HepG2 (cell line): Measurements from ENCODE around the gene DNAJC11.

Experiments used
- CEBPB ChIP-seq: IDR thresholded peaks from 2 replicates; pipeline ENCODE4 v1.6.1; 2011; ENCODE audit warnings: low read depth, low read length, improper control_type of control experiment, borderline replicate concordance
- CTCF ChIP-seq: sonication (generic); formaldehyde crosslinking; IDR thresholded peaks from 2 replicates; pipeline ENCODE4 v1.5.0; 2020; ENCODE audit warnings: mild to moderate bottlenecking, missing genetic modification reagents, moderate library complexity
- EEA1 ChIP-seq: sonication (generic); formaldehyde crosslinking; IDR thresholded peaks from 2 replicates; pipeline ENCODE4 v1.5.1; 2020; ENCODE audit warnings: mild to moderate bottlenecking, missing genetic modification reagents, borderline replicate concordance
- EZH2 ChIP-seq: conservative IDR thresholded peaks from 2 replicates; pipeline ENCODE4 v1.6.1; 2012; ENCODE audit warnings: mild to moderate bottlenecking, low read depth, low read length, moderate library complexity
- JUNB ChIP-seq: sonication (generic); formaldehyde crosslinking; IDR thresholded peaks from 2 replicates; pipeline ENCODE4 v1.8.0; 2022; ENCODE audit warnings: missing genetic modification reagents, mild to moderate bottlenecking, borderline replicate concordance
- MZF1 ChIP-seq: sonication (generic); formaldehyde crosslinking; IDR thresholded peaks from 2 replicates; pipeline ENCODE4 v1.8.1; 2023; ENCODE audit warnings: mild to moderate bottlenecking, missing genetic modification reagents, borderline replicate concordance
- RAD21 ChIP-seq: fragments of 450-650 bp; formaldehyde crosslinking; IDR thresholded peaks from 2 replicates; pipeline ENCODE4 v1.5.0; 2020; ENCODE audit warnings: mild to moderate bottlenecking
- RCOR2 ChIP-seq: IDR thresholded peaks from 2 replicates; pipeline ENCODE4 v1.6.1; 2016; ENCODE audit warnings: missing biosample characterization, missing genetic modification reagents
- SMAD3 ChIP-seq: sonication (generic); formaldehyde crosslinking; IDR thresholded peaks from 2 replicates; pipeline ENCODE4 v1.4.0; 2020; ENCODE audit warnings: missing genetic modification reagents
- TCF7 ChIP-seq: sonication (generic); IDR thresholded peaks from 2 replicates; pipeline ENCODE4 v1.6.1; 2016; ENCODE audit warnings: antibody characterized with exemption, low read depth
- USF2 ChIP-seq, 2 experiments: sonication (generic) in 1 of 2; formaldehyde crosslinking in 1 of 2; IDR thresholded peaks; 2 replicates each; pipeline versions ENCODE4 v1.5.1 to v1.6.1; 2011 to 2020; ENCODE audit warnings: borderline replicate concordance in 1 of 2, low read depth in 1 of 2, low read length in 1 of 2, mild to moderate bottlenecking in 1 of 2, missing genetic modification reagents in 1 of 2, moderate library complexity in 1 of 2
- ZBTB1 ChIP-seq: sonication (generic); formaldehyde crosslinking; IDR thresholded peaks from 2 replicates; pipeline ENCODE4 v1.4.0; 2020; ENCODE audit warnings: missing genetic modification reagents, borderline replicate concordance
- ZNF503 ChIP-seq: sonication (generic); formaldehyde crosslinking; IDR thresholded peaks from 2 replicates; pipeline ENCODE4 v1.4.0; 2020; ENCODE audit warnings: missing genetic modification reagents
- ZNF781 ChIP-seq: sonication (generic); formaldehyde crosslinking; IDR thresholded peaks from 2 replicates; pipeline ENCODE4 v1.5.1; 2020; ENCODE audit warnings: borderline replicate concordance, mild to moderate bottlenecking, missing genetic modification reagents; ENCODE audit errors: not compliant biosample characterization

- TF ChIP-seq EEA1 (CRISPR knock-in tag) (no peak), ZBTB1 (CRISPR knock-in tag) (no peak), MZF1 (CRISPR knock-in tag) (no peak), TCF7 (no peak), CTCF (CRISPR knock-in tag) (no peak), ZNF503 (CRISPR knock-in tag) (no peak), RAD21 (CRISPR knock-in tag) (no peak), RCOR2 (CRISPR knock-in tag) (no peak), USF2 (IDR thresholded peaks at IDR 0.05; ENCODE audit: low read depth, low read length) (no peak), USF2 (CRISPR knock-in tag; IDR thresholded peaks at IDR 0.05; ENCODE audit: borderline replicate concordance) (no peak), CEBPB (no peak), EZH2 (no peak), ZNF781 (CRISPR knock-in tag) (no peak), JUNB (CRISPR knock-in tag) (no peak), SMAD3 (CRISPR knock-in tag) (no peak)
Measured at GRCh38 chr1:6690186-6690585, 11.4 kb downstream of the DNAJC11 start.
